ENCODE measurements around the gene FNDC3B. TPM values are rescaled to one million over a fixed set of nuclear protein-coding genes. Genes with fewer than 3 reads are reported as not detected.

FNDC3B gene
- total and polyA plus RNA-seq, 2 donors (not counting 1 experiment from before 2014, with no cell fraction given), result 1.2 to 9.2 TPM

DNA sequence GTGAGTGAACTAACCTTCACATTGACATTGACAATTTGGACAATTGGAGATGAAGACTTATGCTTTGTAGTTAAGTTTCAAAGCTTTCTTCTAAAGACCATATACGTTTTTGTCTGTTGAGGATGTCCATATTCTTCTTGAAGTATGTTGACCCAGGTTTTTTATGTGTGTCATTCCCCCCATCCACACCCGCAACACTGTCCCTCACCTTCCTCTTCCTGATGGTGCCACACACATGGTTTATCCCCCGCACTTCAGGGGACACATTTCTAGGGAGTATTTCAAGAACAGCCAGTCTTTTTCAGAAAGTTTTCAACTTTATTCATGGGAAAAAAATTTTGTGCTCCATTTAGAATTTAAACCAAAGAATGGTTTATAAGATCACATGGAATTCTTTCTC, 303.7 kb downstream of the FNDC3B start:
- Histone ChIP-seq H4K20me1 (ENCODE audit: control insufficient read depth, insufficient read depth, low read length, poor library complexity, severe bottlenecking) (no peaks in the 10 kb centered on the region), H2AFZ (ENCODE audit: insufficient read depth, low read depth, low read length, poor library complexity, severe bottlenecking) (no peak overlapping the region), H3K4me1 (ENCODE audit: control insufficient read depth in 2 of 2, insufficient read depth in 2 of 2, low read length in 2 of 2) (no peaks in the 10 kb centered on the region), H3K4me2 (replicated peaks; ENCODE audit: low read depth, low read length, poor library complexity, severe bottlenecking) (no peak overlapping the region), H3K9ac (ENCODE audit: low read length) (no peak overlapping the region), H3K27ac (ENCODE audit: low read length in 2 of 2) (no peak overlapping the region), H3K36me3 (replicated peaks in 1 of 2; ENCODE audit: control extremely low read depth in 1 of 2, control insufficient read depth in 1 of 2, extremely low read depth in 1 of 2, insufficient read depth in 2 of 2, low read length in 1 of 2) (no peaks in the 10 kb centered on the region), H3K4me3 (ENCODE audit: control extremely low read depth in 1 of 5, extremely low read depth in 1 of 5, insufficient read depth in 1 of 5, low read depth in 2 of 5, low read length in 4 of 5) (no peak overlapping the region), H3K9me3 (ENCODE audit: control extremely low read depth in 1 of 3, control insufficient read depth in 2 of 3, insufficient read depth in 1 of 3, low read length in 2 of 3) (no peaks in the 10 kb centered on the region), H3K27me3 (replicated peaks in 1 of 4; ENCODE audit: control extremely low read depth in 1 of 4, control insufficient read depth in 3 of 4, insufficient read depth in 4 of 4, low read length in 3 of 4) (no peaks in the 10 kb centered on the region), H3K79me2 (ENCODE audit: control insufficient read depth, insufficient read depth, low read length) (no peaks in the 10 kb centered on the region)
- no peak overlapping the region for H3K27ac Mint-ChIP-seq
- TF ChIP-seq CTCF (IDR thresholded peaks at IDR 0.05) (no peak), EZH2 (IDR thresholded peaks at IDR 0.05; ENCODE audit: borderline replicate concordance, insufficient read depth, low read depth, low read length, poor library complexity, severe bottlenecking) (no peak)
- no peaks in the 10 kb centered on the region for H3K4me1 Mint-ChIP-seq
- 100% methylated on average over 1 of the region's 3 CpGs for WGBS (ENCODE audit: insufficient coverage)
- no peaks in the 10 kb centered on the region for H3K27me3 Mint-ChIP-seq
- CTCF ChIA-PET, result interaction anchor here (2.7 to 6.3 kb wide), 2 partner anchors 12 to 308 kb away, joined by 9 to 88 read pairs; no protein-coding TSS in a partner anchor
- no peaks in the 10 kb centered on the region for H3K9me3 Mint-ChIP-seq (ENCODE audit: insufficient read depth)
- intact Hi-C loops (cut with micrococcal nuclease), result loop anchor here (10.0 kb wide), 1 partner anchor 728 kb away; no protein-coding TSS in a partner anchor
- DNase-seq, result no peak
- POLR2A ChIA-PET, result no interaction called here
- ATAC-seq (ENCODE audit: low read depth), result no peak
- H3K4me3 Mint-ChIP-seq, result no peak overlapping the region

- WGBS (ENCODE audit: insufficient coverage), result 100% methylated on average over 2 of the region's 12 CpGs
- H3K79me2 ChIP-seq (ENCODE audit: control insufficient read depth, insufficient read depth, low read length), result no peaks in the 10 kb centered on the region
- H3K4me1 ChIP-seq (ENCODE audit: control insufficient read depth in 2 of 2, insufficient read depth in 2 of 2, low read length in 2 of 2), result no peaks in the 10 kb centered on the region
- ChIA-PET CTCF (interaction anchor here (6.3 kb wide), 1 partner anchor 13 kb away, joined by 88 read pairs; no protein-coding TSS in a partner anchor), POLR2A (no interaction called here)
- no peak overlapping the region for H2AFZ ChIP-seq (ENCODE audit: insufficient read depth, low read depth, low read length, poor library complexity, severe bottlenecking)
- H3K27ac ChIP-seq (ENCODE audit: low read length in 2 of 2), result no peak overlapping the region
- TF ChIP-seq CTCF (IDR thresholded peaks at IDR 0.05), result no peak
- no peak for TF ChIP-seq EZH2 (IDR thresholded peaks at IDR 0.05; ENCODE audit: borderline replicate concordance, insufficient read depth, low read depth, low read length, poor library complexity, severe bottlenecking)
- Mint-ChIP-seq H3K27ac (no peak overlapping the region), H3K9me3 (ENCODE audit: insufficient read depth) (no peaks in the 10 kb centered on the region), H3K4me1 (no peaks in the 10 kb centered on the region), H3K4me3 (no peak overlapping the region), H3K27me3 (no peaks in the 10 kb centered on the region)
- intact Hi-C loops (cut with micrococcal nuclease), result loop anchor here (10.0 kb wide), 1 partner anchor 729 kb away; no protein-coding TSS in a partner anchor
- H3K4me3 ChIP-seq (ENCODE audit: control extremely low read depth in 1 of 5, extremely low read depth in 1 of 5, insufficient read depth in 1 of 5, low read depth in 2 of 5, low read length in 4 of 5), result no peak overlapping the region
- no peaks in the 10 kb centered on the region for H3K36me3 ChIP-seq (replicated peaks in 1 of 2; ENCODE audit: control extremely low read depth in 1 of 2, control insufficient read depth in 1 of 2, extremely low read depth in 1 of 2, insufficient read depth in 2 of 2, low read length in 1 of 2)
- no peaks in the 10 kb centered on the region for H4K20me1 ChIP-seq (ENCODE audit: control insufficient read depth, insufficient read depth, low read length, poor library complexity, severe bottlenecking)
- DNase-seq, result no peak
- H3K4me2 ChIP-seq (replicated peaks; ENCODE audit: low read depth, low read length, poor library complexity, severe bottlenecking), result no peak overlapping the region
- no peaks in the 10 kb centered on the region for H3K27me3 ChIP-seq (replicated peaks in 1 of 4; ENCODE audit: control extremely low read depth in 1 of 4, control insufficient read depth in 3 of 4, insufficient read depth in 4 of 4, low read length in 3 of 4)
- H3K9ac ChIP-seq (ENCODE audit: low read length), result no peak overlapping the region
- ATAC-seq (ENCODE audit: low read depth), result no peak
- no peaks in the 10 kb centered on the region for H3K9me3 ChIP-seq (ENCODE audit: control extremely low read depth in 1 of 3, control insufficient read depth in 2 of 3, insufficient read depth in 1 of 3, low read length in 2 of 3)
These were observed 304.6 kb downstream of the FNDC3B start for GRCh38 chr3:172343979-172344378.

Measured in B cell (primary cell).